GM23248 (cell line): ENCODE results near the gene TMEM50B.
"Not testable (repeated sequence)": the region's sequence is repeated elsewhere in the genome, so short reads cannot be mapped to it uniquely, and the experiment has no call there.

Experiments
- EZH2 ChIP-seq: fragments of 200-600 bp; sonication (generic); IDR thresholded peaks from 2 replicates; pipeline ENCODE4 v1.6.1; 2018; ENCODE audit warnings: antibody characterized with exemption, mild to moderate bottlenecking; ENCODE audit not compliant: insufficient read depth, poor library complexity, severe bottlenecking
- EZH2phosphoT487 ChIP-seq: fragments of 200-600 bp; sonication (generic); IDR thresholded peaks from 2 replicates; pipeline ENCODE4 v1.6.1; 2018; ENCODE audit warnings: antibody characterized with exemption, moderate library complexity, mild to moderate bottlenecking, low read depth; ENCODE audit not compliant: insufficient read depth

GRCh38 chr21:33507003-33507402 is 27.2 kb upstream of the TMEM50B start:
- TF ChIP-seq EZH2phosphoT487, EZH2: not testable (repeated sequence)
